ENCODE data around the gene HS6ST3. TPM values are rescaled to one million over a fixed set of nuclear protein-coding genes. Genes with fewer than 3 reads are reported as not detected.

The HS6ST3 gene
- polyA plus RNA-seq, 12 donors: 0.08 to 1.5 (median 0.30) TPM; not detected in 2

DNA sequence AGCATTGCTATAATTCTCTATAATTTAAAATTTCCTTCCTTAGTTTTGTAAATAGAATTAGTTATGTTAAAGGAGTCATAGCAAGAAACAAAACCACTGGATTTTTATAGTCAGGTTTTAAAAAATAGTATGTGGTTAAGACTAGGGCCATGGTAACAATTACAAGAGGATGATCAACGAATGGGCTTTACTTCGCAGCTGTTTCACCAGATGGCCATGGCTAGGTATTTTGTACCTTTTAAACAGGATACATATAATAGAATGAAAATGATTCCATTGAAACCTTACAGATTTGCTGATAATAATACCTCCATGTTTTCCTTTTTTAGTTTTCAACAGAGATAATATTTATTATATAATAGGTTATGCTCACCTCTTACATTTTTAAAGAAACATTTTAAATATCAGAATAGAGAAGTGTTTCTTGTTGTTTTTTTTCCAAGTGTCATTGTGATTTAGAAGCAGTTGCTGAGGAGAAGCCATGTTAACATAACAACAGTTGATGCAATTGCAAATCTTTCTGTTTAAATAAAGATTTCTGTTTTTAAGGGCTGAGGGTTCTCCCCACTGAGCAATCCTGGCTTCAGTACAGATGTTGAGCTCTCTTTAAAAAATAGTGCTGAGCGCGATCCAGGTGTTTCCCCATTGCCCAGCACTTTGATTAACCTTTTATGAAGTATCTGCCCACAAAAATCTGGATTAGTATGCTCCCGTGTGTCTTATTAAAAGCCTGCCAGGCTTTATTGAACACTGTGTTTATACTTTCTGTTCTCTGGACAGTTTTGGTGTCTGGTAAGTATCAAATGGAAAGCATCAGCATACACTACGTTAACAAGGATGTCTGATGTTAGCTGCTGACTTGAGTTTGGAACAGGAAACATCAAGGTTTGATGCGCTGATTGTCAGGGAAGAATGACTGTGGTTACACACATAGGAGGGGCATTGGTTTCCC is 205.3 kb downstream of the HS6ST3 start:
- no peak for DNase-seq

DNA sequence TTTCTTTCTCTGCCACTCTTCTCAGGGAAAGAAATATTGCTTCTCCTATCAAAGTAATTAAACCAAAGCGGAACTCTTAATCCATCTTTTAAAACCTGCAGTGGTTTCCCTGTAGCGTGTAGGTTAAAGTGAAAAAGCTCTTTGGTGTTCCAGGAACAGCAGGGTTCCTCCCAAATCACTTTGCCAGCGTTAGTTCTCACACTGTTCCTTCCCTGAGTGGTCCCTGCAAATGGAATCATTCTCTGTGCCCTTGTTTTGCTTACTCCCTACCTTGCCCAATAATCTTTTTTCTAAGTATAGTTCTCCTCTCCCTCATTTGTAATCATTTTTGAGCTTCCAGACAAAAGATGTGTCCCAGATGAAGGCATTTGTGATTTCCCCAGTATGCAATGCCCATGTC is 207.5 kb downstream of the HS6ST3 start:
- DNase-seq: no peak

DNA sequence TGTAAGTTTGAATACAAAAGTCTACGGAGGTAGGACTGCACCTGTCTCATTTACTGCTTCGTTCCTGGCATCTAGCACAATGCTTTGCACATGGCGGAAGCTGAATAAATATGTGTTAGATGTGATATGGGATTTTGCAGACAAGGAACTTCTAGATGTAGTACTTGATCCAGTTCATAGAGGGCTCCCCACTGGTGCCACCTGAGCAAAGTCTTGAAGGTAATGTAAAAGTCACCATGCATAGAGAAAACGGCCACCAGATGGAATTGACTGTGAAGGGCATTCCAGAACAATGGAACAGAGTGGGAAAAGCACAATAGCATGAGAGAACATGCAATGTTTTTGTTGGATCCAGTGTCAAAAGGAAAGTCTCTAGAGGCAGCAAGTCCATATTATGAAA is 209.3 kb downstream of the HS6ST3 start:
- DNase-seq: no peak

DNA sequence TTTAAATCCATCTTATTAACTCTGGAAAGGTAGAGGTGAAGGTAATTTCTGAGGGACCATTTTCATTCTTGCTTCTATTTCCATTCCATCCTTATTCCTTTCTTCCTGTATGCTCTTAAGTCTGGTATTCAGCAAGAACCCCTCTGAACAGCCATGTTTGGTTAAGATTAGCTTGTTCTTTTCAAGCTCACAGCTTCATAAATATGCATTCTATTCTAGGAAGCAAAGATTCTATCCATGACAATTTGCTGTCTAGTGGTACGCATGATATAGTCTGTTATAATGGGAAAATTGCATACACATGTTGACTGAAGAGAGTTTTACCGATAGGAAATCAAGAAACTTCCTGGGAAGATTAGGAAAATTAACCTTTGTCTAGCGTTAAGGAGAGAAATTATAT is 218.7 kb downstream of the HS6ST3 start:
- no peak for DNase-seq

DNA sequence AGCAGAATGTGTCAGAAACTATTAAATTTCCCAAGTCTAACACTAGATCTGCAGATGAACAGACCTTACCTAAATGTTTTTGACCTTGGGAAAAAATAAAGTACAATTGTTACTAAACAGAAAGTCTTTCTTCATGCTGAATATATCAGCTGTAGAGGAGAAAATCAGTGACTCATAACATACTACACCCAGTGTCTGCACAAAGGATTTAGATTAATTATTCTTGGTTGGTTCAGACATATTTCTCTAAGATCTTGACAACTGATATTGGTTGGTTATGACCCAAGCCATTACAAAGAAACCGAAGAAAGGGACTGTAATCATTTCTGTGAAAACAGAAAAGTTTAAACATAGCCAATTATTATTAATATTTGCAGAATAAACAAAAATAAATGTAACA is 225.1 kb downstream of the HS6ST3 start:
- no peak for DNase-seq

DNA sequence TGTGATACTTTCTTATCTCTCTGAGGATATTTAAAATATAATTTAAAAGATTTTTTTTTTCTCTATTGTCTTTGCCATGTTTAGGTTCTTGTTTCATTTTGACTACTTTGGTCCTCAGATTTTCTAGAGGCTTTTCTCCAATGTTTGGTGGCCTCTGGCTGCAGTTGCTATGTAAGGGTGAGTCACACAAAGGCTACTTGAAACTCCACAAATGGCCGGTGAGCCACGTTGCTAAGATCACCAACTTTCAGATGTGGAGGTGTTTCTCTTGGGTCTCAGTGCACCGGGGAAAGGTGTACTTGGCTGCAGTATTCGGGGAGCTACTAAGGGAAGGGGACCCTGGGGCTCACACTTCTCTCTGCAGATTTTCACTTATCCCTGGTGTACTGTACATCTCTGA is 248.1 kb downstream of the HS6ST3 start:
- no peak for DNase-seq

DNA sequence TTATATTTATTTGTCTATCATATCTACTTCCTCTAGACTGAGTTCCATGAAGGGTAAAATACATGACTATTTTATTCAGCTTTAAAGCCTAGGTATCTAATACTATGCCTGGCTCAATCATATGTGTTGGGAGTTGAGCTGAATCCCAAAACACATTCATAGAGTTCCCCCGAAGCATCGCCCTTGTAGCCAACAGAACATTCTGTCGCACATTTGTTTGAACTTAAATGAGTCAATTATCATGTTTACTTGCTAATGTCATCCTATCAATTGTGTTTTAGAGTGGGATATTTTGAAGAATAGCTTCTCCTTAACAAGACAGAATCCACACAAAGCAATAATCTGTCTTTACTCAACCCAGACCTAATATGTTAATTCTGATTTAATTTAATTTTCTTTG is 252.4 kb downstream of the HS6ST3 start:
- no peak for DNase-seq

DNA sequence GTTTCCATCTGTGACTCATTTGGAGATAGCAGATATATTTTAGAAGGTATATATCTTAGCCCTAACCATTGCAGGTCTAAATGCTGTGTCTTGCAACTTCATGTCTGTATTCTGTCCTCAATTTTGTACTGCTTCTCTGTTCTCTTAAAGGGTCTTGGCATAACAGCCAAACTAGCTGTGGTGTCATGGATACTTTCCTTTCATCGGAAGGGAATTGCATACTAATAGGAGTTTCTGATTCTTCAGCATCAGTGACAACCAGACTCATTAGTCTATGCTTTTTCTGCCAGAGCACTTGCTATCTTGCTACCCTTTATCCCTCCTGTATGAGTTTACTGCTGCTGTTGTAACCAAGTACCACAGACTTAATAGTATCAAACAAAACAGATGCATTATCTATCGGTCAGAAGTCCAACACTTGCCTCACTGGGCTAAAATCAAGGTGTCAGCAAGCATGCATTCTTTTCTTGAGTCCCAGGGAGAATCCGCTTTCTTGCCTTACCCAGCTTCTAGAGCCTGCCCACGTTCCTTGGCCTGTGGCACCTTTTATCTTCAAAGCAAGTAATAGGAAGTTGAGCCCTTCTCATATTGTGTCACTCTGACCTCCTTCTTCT is 253.1 kb downstream of the HS6ST3 start:
- no peak for DNase-seq

DNA sequence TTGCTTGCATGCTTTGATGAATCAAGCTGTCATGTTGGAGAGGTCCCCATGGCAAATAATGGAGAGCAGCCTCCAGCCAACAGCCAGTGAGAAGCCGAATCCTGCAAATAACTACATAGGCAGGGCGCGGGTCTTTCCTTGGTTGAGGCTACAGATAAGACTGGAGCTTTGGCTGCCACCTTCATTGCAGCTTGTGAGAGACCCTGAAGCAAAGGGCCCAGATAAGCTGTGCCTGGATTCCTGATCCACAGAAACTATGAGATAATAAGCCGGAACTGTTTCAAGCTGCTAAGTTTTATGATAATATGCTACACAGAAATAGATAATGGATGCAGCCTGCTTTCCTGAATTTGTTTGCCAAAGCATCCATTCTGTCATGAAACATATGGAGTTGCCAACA is 257.0 kb downstream of the HS6ST3 start:
- DNase-seq: no peak

DNA sequence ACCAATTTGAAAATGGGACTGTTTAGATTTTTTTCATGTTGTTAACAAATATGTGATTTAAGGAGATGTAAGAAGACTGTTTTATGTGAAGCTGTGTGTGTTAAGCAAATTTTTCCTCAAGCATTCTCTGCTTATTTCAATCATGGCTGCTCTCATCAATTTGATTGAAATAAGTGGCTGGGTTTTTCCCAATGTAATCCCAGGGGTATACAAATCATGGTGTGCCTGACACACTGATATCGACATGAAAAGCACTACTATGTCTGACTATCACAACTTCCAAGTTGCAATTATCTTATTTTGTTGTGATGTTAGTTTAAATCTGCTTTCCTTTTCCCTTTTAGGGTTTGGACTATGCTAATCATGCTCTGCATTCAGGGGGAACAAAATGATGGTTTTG is 283.7 kb downstream of the HS6ST3 start:
- DNase-seq: no peak

DNA sequence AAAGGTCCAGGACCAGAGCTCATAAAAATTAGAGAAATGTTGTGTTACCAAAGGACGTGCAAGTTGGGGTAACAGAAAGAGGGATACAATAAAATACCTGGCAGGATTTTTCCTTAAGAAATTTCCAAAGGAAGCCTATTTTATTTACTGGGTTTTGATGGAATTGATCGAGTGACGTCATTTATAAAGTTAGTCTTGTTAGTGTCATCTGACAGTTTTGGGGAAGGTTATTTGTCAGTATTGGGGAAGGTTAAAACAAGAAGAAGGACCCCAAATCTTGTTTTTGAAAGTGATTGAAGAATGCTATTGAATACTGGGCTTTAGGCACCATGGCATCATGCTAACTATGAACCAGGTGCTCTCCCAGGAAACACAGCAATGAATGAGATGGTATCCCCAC is 287.9 kb downstream of the HS6ST3 start:
- no peak for DNase-seq

DNA sequence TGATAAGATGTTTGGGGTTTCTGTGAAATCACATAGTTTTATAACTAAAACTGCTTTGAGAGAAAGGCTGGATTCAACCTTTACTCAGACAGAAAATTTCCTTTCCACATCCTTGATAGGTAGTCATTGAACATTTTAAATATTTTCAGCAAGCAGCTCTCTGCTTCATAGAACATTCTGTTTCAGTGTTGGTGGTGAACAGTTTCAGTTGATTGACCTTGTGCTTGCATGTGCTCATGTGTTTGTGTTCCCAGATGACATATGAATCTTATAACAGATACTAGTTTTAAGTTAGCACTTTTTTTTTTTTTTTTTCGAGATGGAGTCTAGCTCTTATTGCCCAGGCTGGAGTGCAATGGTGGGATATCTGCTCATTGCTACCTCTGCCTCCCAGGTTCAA is 290.1 kb downstream of the HS6ST3 start:
- no peak for DNase-seq

DNA sequence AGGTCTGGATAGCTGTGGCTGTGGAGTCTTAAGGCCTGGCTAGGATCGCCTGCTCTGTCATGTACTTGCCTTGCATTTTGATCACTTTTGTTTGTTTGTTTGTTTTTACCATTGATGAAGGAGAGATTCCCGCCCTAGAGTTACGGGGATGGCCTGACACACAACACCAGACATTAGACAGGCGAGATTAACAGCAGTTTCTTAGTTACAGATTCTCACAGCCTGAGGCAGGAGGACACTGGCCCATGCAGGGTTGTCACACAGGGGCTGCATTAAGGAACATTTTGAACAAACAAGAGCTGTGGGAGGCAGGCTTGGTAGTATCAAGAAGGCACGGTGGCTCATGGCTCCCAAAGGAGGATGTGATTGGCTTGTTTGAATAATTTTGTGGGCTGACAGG is 291.8 kb downstream of the HS6ST3 start:
- DNase-seq: no peak

DNA sequence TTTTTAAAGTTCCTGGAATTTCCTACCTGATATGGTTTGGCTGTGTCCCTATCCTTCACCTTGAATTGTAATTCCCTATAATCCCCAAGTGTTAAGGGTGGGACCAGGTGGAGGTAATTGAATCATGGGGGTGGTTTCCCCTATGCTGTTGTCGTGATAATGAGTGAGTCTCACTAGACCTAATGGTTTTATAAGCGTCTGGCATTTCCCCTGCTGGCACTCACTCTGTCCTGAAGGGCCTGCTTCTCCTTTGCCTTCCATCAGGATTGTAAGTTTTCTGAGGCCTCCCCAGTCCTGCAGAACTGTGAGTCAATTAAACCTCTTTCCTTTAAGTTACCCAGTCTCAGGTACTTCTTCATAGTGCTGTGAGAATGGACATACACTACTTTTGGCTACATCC is 298.7 kb downstream of the HS6ST3 start:
- no peak for DNase-seq

DNA sequence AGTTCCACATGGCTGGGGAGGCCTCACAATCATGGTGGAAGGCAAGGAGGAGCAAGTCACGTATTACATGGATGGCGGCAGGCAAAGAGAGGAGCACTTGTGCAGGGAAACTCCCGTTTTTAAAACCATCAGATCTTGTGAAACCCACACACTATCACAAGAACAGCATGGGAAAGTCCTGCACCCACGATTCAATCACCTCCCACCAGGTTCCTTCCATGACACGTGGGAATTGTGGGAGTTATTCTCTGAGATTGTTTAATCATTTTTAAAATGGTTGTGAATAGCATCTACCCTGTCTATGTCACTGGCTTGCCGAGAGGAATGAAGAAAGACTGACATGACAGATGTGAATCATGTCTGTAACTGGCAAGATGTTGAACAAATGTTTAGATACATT is 301.7 kb downstream of the HS6ST3 start:
- DNase-seq: no peak

DNA sequence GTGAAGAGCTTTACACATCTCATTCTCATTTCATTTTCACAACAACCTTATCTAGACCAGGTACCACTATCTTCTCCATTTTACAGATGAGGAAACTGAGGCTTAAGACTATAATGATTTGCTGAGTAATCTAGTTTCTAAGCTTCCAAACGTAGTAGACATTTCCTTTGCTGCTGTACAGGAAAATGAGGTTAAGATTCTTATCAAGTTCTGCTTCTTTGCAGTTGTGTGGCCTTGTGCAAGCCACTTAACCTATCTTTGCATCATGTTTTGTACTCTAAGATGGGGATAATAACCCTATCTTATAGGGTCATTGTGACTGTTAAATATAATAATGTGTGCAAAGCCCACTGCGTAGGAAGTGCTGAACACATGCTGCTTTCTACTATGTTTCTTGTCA is 307.9 kb downstream of the HS6ST3 start:
- no peak for DNase-seq

DNA sequence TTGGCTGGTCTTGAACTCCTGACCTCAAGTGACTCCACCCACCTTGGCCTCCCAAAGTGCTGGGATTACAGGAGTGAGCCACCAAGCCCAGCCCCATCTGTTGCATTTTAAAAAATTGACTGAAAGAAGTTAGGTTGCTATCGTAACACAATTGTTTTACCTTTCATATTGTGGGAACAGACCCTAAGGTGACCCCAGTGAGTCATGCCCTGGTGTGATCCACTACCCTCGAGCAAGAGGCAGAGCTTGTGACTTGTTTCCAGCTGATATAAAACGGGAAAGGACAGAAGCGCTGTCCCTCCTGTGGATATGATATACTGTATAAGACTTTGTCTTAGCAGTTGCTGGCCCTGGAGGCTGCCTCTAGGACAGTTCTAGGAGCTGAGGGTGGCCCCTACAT is 308.6 kb downstream of the HS6ST3 start:
- no peak for DNase-seq

DNA sequence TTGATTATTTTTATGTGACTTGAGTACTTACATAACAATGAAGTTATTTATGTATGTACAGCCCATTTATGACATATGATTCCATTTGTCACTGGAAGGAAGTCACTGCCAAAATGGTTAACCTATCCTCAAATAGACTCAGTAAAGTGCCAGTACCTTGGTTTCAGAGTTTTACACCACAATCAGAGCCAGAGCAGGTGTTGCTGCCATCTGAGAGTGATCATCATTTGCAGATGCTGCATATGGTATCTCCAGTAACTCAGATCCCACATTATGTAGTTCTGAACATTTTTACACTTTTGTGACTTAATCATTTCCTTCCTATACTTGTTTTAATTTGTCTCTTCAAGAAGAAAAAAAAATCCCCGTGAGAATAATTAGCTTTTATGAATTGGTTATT is 313.3 kb downstream of the HS6ST3 start:
- no peak for DNase-seq

DNA sequence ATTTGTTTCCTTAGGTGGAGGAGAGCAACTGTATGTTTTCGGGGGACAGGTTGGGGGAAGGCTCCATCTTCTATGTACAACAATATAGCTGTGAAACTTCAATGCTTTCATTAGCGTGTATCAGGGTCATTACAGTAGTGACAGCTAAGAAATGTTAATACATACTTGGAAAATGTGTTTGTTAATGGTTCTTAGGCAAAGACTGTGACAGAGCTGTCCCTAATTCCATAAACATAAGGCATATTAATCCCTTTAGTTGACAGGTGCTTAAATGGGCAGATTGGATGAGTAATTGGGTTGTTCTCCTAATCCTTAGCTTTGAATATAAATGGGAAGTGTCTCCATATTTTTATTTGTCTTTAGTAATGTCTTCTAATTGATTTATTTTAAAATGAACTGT is 313.7 kb downstream of the HS6ST3 start:
- no peak for DNase-seq

DNA sequence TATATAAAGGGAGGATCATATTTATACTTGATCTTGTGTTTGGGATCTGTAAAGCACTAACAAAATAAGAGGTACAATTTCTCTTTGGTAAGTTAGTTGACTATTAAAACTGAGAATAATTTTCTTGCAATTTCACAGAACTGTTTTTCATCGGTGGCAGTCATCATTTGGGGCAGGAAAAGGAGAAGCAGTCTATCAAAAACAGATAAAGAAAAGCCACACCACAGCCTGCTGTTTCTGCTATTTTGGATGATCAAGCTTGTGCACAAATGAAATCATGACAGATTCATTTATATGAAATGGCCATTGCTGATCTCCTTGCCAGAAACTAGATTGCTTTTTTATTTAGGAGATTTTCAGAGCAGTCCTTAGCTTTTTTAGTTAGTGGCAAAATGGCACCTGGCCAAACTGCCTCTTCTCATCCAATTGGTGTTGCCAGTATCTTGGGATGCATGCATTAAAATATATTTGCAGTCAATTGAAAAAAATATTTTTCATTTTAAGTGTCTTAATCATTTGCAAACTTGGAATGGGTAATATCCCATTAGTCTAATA is 326.0 kb downstream of the HS6ST3 start:
- no peak for DNase-seq

DNA sequence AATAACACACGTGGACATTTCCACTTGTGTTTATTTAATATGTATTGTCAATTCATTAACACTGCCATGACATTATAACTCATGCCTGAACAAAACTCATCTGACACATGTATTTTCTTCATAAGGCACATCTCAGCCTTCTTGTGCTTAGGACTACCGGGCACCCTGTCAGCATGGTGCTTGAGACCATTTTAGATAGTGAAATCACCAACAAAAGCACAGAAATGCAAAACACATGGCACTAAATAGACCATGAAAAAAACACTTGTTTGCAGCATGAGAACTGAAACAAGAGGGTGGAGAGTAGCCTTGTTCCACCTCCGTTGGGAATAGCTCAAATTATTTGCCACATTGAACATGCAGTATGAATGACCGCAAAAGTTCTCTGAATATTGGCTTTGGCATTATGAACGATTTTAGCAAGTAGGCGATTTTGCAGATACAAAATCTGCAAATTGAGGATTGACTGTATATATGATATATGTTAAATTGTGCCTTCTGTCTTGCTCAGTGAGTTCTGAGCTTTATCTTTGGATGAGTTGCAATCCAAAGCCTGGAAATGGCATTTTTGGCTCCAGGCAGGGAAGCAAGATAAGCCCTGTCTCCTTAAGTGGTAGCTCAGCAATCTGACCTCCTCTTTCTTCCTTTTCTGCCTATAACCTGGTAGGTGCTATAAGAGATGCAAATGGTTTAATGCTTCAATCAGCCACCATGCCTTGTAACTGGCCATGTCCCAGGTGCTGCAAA is 328.2 kb downstream of the HS6ST3 start:
- no peak for DNase-seq

DNA sequence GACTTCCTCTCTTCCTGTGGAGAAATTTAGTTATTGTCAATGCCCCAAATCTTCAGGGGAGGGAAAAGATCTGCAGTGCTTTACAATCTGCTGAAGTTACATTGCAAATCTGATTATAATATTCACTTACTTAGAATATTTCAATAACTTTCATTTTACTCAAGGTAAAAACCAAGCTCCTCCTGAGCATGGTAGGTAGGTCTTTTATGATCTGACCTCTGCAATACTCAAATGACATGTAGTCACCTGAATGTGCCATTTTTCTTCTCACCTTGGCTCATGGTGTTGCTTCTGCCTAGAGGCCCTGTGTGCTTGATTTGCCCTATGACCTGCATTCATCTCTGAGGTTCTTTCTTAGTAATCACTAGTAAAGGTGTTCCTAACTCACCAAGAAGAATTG is 331.4 kb downstream of the HS6ST3 start:
- DNase-seq: no peak

DNA sequence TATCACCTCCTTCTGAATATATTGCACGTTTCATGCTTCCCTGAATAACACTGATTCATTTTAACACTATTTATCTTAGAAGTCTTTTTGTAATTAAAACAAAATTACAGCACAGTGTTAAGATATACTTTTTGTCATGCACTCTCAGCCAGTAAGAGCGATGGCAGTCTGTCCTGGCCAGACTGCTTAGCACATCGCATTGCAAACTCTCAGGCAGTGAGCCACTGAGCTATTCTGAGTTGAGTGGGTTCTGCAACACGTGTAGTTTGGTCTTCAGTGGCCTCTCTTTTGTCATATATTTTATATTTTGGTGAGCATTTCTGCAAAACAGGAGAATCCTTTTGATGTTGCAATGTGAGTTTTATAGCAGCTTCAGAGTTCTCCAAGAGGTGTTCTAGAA is 332.1 kb downstream of the HS6ST3 start:
- DNase-seq: no peak

Data from muscle of arm (tissue), 12 donors.